WERI-Rb-1 (cell line): Measurements from ENCODE around the gene RFPL4A.
"Not testable (repeated sequence)": the region's sequence is repeated elsewhere in the genome, so short reads cannot be mapped to it uniquely, and the experiment has no call there.

Experiments
- DNase-seq: peaks from one replicate; pipeline ENCODE4 v3.0.0-alpha.2; 2020
- H3K27ac ChIP-seq: fragments of 250-450 bp; sonication (Bioruptor Pico); 2 replicates; pipeline ENCODE4 v1.5.1; 2020; ENCODE audit warnings: mild to moderate bottlenecking, moderate library complexity
- H3K27me3 ChIP-seq: fragments of 250-450 bp; sonication (Bioruptor Pico); 2 replicates; pipeline ENCODE4 v1.5.1; 2021; ENCODE audit warnings: mild to moderate bottlenecking, low read depth, moderate library complexity; ENCODE audit not compliant: insufficient read depth, severe bottlenecking
- H3K36me3 ChIP-seq: fragments of 250-450 bp; sonication (Bioruptor Pico); 2 replicates; pipeline ENCODE4 v1.5.1; 2020; ENCODE audit warnings: mild to moderate bottlenecking, moderate library complexity
- H3K4me3 ChIP-seq: 2 replicates; pipeline ENCODE4 v1.5.1; 2011; ENCODE audit warnings: low read depth, mild to moderate bottlenecking, control low read depth, low read length
- H3K9me3 ChIP-seq: fragments of 250-450 bp; sonication (Bioruptor Pico); 2 replicates; pipeline ENCODE4 v1.5.1; 2021; ENCODE audit warnings: mild to moderate bottlenecking, moderate library complexity; ENCODE audit not compliant: severe bottlenecking
- TF ChIP-seq, protein P1 (sequence below): IDR thresholded peaks from 2 replicates; pipeline ENCODE4 v1.5.1; 2011; ENCODE audit warnings: low read depth, mild to moderate bottlenecking, control low read depth, inconsistent platforms, low read length

The RFPL4A gene

DNA sequence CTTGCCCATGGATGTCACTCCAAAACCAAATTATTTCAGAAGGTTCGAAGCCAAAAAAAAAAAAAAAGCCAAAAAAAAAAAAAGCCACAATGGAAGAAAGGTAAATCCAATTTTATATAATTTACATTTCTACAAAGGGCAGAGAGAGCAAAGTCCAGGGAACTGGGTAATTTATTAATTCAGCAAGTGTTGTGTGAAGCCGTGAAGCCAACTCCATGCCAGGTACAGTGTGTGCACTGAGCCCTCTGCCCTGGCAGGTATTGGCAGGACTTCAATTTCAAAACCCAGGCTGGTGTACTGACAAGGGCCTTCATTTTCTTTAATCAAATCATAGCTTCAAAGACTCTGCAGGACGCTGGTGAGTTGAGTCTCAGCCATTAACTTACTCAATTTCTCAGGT, 5.5 kb upstream of the RFPL4A start:
- no peaks in the 10 kb centered on the region for H3K36me3 ChIP-seq
- TF ChIP-seq, protein P1, sequence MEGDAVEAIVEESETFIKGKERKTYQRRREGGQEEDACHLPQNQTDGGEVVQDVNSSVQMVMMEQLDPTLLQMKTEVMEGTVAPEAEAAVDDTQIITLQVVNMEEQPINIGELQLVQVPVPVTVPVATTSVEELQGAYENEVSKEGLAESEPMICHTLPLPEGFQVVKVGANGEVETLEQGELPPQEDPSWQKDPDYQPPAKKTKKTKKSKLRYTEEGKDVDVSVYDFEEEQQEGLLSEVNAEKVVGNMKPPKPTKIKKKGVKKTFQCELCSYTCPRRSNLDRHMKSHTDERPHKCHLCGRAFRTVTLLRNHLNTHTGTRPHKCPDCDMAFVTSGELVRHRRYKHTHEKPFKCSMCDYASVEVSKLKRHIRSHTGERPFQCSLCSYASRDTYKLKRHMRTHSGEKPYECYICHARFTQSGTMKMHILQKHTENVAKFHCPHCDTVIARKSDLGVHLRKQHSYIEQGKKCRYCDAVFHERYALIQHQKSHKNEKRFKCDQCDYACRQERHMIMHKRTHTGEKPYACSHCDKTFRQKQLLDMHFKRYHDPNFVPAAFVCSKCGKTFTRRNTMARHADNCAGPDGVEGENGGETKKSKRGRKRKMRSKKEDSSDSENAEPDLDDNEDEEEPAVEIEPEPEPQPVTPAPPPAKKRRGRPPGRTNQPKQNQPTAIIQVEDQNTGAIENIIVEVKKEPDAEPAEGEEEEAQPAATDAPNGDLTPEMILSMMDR, result no peak
- no peak overlapping the region for H3K4me3 ChIP-seq
- peaks cover 73% of the 10 kb centered on the region for H3K27me3 ChIP-seq
- H3K27ac ChIP-seq, result no peak overlapping the region
- H3K9me3 ChIP-seq, result no peaks in the 10 kb centered on the region
- DNase-seq, result no peak

DNA sequence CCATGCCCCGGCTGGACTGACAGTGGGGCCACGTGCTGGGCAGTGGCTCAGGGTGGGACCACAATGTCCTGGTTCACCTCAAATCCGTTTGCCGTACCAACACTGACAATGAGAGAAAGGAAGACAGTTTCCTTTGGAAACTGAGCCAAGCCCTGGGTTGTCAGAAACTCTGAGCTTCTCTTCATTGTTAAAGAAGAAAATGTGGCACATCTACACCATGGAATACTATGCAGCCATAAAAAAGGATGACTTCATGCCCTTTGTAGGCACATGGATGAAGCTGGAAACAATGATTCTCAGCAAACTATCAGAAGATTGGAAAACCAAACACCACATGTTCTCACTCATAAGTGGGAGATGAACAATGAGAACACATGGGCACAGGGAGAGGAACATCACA, 2.1 kb upstream of the RFPL4A start:
- not testable (repeated sequence) for H3K9me3 ChIP-seq, H3K36me3 ChIP-seq, H3K27ac ChIP-seq, DNase-seq, H3K4me3 ChIP-seq
- H3K27me3 ChIP-seq, result peaks cover 51% of the 10 kb centered on the region

DNA sequence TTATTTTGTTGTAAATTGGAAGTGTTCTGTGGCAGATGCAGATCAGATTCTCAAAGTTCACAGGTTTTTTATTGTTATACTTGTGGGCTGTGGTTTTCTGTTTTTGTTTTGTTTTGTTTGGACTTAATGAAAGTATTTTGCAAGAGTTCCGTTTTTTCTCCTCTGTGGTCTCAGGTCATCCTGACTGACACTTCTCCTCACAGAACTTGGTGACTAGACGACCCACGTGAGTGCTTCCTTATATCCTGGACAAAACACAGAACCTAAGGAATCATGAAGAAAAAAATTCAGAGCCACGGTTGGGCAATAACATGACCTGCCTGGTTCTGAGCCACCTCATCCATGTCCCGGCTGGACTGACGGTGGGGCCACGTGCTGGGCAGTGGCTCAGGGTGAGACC, 7.6 kb downstream of the RFPL4A start:
- Histone ChIP-seq H3K27ac (no peak overlapping the region), H3K4me3 (no peak overlapping the region), H3K27me3 (peaks cover 22% of the 10 kb centered on the region), H3K9me3 (peaks cover 4% of the 10 kb centered on the region), H3K36me3 (no peaks in the 10 kb centered on the region)
- no peak for DNase-seq
- TF ChIP-seq, protein P1, result no peak

DNA sequence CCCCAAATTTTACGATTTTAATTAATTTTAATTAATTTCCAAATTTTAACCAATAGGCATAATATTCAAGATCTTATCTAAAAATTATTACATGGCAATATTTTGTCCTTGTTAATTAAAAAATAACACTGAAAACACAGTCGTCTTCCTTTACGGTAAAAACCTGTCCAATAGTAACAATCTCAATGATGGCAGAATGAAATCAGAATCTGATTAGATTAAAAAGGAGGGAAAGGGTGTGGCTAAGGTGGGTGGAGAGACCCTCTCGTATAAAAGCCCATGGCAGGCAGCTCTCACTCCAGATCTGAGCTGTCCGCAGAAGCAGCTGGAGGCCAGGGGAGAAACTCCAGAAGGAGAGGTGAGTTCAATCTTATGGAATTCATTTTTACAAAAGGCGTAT, 9.9 kb downstream of the RFPL4A start, which contains the start of gene RFPL4AL1:
TSS of gene RFPL4AL1 (plus strand) at position 301 of the 400 bp plus-strand sequence. CDS start 2,687 bp downstream, outside the sequence.
- DNase-seq, H3K27ac ChIP-seq, H3K9me3 ChIP-seq, H3K36me3 ChIP-seq, H3K4me3 ChIP-seq: not testable (repeated sequence)
- H3K27me3 ChIP-seq, result peaks cover 22% of the 10 kb centered on the region

DNA sequence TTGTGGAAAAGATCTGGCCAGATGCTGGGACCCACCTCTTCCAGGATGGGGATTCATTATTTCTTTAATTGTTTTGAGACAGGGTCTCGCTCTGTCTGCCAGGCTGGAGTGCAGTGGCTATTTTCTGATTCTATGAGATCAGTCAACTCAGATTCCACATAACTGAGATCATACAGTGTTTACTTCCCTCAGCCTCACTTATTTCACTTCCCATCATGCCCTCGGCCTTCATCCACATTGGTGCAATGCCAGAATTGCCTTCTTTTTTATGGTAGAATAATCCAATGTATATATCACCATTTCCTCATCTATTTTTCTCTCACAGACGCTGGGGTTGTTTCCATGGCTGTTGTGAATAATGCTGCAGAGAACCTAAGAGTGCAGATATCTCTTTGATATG, 10.7 kb downstream of the RFPL4A start:
- H3K27ac ChIP-seq, H3K36me3 ChIP-seq, H3K9me3 ChIP-seq, DNase-seq, H3K4me3 ChIP-seq: not testable (repeated sequence)
- peaks cover 20% of the 10 kb centered on the region for H3K27me3 ChIP-seq

DNA sequence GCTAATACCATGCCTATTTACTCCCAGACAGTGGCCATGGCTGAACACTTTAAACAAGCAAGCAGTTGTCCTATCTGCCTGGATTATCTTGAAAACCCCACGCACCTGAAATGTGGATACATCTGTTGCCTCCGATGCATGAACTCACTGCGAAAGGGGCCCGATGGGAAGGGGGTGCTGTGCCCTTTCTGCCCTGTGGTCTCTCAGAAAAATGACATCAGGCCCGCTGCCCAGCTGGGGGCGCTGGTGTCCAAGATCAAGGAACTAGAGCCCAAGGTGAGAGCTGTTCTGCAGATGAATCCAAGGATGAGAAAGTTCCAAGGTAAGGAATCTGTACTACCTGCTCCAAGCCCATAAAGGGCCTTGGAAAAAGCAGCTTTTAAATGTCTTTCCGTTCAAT, 18.6 kb downstream of the RFPL4A start:
- H3K27me3 ChIP-seq, result peaks cover 70% of the 10 kb centered on the region
- H3K36me3 ChIP-seq, result no peaks in the 10 kb centered on the region
- TF ChIP-seq, protein P1, result peak; percentile 41
- no peaks in the 10 kb centered on the region for H3K9me3 ChIP-seq
- no peak overlapping the region for H3K4me3 ChIP-seq
- no peak overlapping the region for H3K27ac ChIP-seq
- DNase-seq, result peak; percentile 16

DNA sequence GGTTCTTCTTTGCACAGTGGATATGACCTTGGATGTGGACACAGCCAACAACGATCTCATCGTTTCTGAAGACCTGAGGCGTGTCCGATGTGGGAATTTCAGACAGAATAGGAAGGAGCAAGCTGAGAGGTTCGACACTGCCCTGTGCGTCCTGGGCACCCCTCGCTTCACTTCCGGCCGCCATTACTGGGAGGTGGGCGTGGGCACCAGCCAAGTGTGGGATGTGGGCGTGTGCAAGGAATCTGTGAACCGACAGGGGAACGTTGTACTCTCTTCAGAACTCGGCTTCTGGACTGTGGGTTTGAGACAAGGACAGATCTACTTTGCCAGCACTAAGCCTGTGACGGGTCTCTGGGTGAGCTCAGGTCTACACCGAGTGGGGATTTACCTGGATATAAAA, 19.4 kb downstream of the RFPL4A start:
- TF ChIP-seq, protein P1, result no peak
- H3K9me3 ChIP-seq, result no peaks in the 10 kb centered on the region
- peaks cover 74% of the 10 kb centered on the region for H3K27me3 ChIP-seq
- no peak overlapping the region for H3K4me3 ChIP-seq
- no peak overlapping the region for H3K27ac ChIP-seq
- H3K36me3 ChIP-seq, result no peaks in the 10 kb centered on the region
- no peak for DNase-seq
